Liver (tissue), 3 donors: ENCODE data around the gene CHD5.

Source experiments
- EGR1 ChIP-seq, 2 donors: IDR thresholded peaks; 2 replicates each; pipeline ENCODE4 v1.6.1; 2016 to 2018; ENCODE audit warnings: antibody characterized with exemption in 2 of 2, low read depth in 2 of 2
- GABPA ChIP-seq, 2 donors: IDR thresholded peaks in 1 of 2; conservative IDR thresholded peaks in 1 of 2; 2 replicates each; pipeline ENCODE4 v1.6.1; 2016; ENCODE audit warnings: antibody characterized with exemption in 2 of 2, mild to moderate bottlenecking in 1 of 2, moderate library complexity in 1 of 2
- HNF4A ChIP-seq, 2 donors: conservative IDR thresholded peaks; 2 replicates each; pipeline ENCODE4 v1.6.1; 2016; ENCODE audit warnings: antibody characterized with exemption in 2 of 2, mild to moderate bottlenecking in 2 of 2
- RAD21 ChIP-seq, 2 donors: IDR thresholded peaks; 2 replicates each; pipeline ENCODE4 v1.6.1; 2016; ENCODE audit warnings: antibody characterized with exemption in 2 of 2, mild to moderate bottlenecking in 2 of 2
- TAF1 ChIP-seq: conservative IDR thresholded peaks from 2 replicates; pipeline ENCODE4 v1.6.1; 2016; ENCODE audit warnings: antibody characterized with exemption, mild to moderate bottlenecking
- TF ChIP-seq, protein P1 (sequence below): IDR thresholded peaks from 2 replicates; pipeline ENCODE4 v1.6.1; 2016; ENCODE audit warnings: antibody characterized with exemption, mild to moderate bottlenecking
- TF ChIP-seq, protein P2 (sequence below): IDR thresholded peaks from 2 replicates; pipeline ENCODE4 v1.6.1; 2016; ENCODE audit warnings: antibody characterized with exemption
- TF ChIP-seq, protein P3 (sequence below): fragments of 150-350 bp; IDR thresholded peaks from 2 replicates; pipeline ENCODE4 v1.5.1; 2017; ENCODE audit warnings: improper control_type of control experiment, low read depth, low read length; ENCODE audit not compliant: missing input control
- TF ChIP-seq, protein P4 (sequence below): IDR thresholded peaks from 2 replicates; pipeline ENCODE4 v1.6.1; 2016; ENCODE audit warnings: antibody characterized with exemption
- TF ChIP-seq, protein P5 (sequence below): IDR thresholded peaks from 2 replicates; pipeline ENCODE4 v1.6.1; 2016; ENCODE audit warnings: antibody characterized with exemption
- donor health status: healthy.
- donor health status: healthy.

DNA sequence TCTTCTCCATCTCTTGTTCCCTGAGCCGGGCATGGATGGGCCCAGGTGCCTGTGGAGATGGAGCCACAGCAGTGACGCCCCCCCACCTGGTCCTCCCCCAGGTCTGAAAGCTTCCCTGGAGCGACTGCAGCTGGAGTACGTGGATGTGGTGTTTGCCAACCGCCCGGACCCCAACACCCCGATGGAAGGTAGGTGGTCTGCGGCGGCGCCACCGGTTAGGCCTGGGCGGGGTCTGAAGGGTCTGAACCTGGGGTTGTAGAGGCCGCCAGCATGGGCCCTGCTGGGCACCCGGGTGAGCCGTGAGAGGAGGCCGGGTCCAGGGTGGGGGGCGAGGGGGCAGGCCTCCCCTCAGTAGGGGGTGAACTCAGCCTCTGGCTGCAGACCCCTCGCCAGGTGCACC, 89.8 kb downstream of the CHD5 start:
- TF ChIP-seq, protein P1, sequence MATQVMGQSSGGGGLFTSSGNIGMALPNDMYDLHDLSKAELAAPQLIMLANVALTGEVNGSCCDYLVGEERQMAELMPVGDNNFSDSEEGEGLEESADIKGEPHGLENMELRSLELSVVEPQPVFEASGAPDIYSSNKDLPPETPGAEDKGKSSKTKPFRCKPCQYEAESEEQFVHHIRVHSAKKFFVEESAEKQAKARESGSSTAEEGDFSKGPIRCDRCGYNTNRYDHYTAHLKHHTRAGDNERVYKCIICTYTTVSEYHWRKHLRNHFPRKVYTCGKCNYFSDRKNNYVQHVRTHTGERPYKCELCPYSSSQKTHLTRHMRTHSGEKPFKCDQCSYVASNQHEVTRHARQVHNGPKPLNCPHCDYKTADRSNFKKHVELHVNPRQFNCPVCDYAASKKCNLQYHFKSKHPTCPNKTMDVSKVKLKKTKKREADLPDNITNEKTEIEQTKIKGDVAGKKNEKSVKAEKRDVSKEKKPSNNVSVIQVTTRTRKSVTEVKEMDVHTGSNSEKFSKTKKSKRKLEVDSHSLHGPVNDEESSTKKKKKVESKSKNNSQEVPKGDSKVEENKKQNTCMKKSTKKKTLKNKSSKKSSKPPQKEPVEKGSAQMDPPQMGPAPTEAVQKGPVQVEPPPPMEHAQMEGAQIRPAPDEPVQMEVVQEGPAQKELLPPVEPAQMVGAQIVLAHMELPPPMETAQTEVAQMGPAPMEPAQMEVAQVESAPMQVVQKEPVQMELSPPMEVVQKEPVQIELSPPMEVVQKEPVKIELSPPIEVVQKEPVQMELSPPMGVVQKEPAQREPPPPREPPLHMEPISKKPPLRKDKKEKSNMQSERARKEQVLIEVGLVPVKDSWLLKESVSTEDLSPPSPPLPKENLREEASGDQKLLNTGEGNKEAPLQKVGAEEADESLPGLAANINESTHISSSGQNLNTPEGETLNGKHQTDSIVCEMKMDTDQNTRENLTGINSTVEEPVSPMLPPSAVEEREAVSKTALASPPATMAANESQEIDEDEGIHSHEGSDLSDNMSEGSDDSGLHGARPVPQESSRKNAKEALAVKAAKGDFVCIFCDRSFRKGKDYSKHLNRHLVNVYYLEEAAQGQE, result no peak
- TF ChIP-seq, protein P2, sequence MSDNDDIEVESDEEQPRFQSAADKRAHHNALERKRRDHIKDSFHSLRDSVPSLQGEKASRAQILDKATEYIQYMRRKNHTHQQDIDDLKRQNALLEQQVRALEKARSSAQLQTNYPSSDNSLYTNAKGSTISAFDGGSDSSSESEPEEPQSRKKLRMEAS, result no peak
- TF ChIP-seq TAF1 (no peak), RAD21 (IDR thresholded peaks at IDR 0.05) (no peak), EGR1 (IDR thresholded peaks at IDR 0.05; ENCODE audit: low read depth in 2 of 2) (no peak), GABPA (IDR thresholded peaks at IDR 0.05 in 1 of 2, conservative IDR thresholded peaks at IDR 0.05 in 1 of 2) (no peak), HNF4A (conservative IDR thresholded peaks at IDR 0.05) (no peak)
- TF ChIP-seq, protein P3, sequence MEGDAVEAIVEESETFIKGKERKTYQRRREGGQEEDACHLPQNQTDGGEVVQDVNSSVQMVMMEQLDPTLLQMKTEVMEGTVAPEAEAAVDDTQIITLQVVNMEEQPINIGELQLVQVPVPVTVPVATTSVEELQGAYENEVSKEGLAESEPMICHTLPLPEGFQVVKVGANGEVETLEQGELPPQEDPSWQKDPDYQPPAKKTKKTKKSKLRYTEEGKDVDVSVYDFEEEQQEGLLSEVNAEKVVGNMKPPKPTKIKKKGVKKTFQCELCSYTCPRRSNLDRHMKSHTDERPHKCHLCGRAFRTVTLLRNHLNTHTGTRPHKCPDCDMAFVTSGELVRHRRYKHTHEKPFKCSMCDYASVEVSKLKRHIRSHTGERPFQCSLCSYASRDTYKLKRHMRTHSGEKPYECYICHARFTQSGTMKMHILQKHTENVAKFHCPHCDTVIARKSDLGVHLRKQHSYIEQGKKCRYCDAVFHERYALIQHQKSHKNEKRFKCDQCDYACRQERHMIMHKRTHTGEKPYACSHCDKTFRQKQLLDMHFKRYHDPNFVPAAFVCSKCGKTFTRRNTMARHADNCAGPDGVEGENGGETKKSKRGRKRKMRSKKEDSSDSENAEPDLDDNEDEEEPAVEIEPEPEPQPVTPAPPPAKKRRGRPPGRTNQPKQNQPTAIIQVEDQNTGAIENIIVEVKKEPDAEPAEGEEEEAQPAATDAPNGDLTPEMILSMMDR, result no peak
- TF ChIP-seq, protein P4, sequence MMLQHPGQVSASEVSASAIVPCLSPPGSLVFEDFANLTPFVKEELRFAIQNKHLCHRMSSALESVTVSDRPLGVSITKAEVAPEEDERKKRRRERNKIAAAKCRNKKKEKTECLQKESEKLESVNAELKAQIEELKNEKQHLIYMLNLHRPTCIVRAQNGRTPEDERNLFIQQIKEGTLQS, result no peak
- TF ChIP-seq, protein P5, sequence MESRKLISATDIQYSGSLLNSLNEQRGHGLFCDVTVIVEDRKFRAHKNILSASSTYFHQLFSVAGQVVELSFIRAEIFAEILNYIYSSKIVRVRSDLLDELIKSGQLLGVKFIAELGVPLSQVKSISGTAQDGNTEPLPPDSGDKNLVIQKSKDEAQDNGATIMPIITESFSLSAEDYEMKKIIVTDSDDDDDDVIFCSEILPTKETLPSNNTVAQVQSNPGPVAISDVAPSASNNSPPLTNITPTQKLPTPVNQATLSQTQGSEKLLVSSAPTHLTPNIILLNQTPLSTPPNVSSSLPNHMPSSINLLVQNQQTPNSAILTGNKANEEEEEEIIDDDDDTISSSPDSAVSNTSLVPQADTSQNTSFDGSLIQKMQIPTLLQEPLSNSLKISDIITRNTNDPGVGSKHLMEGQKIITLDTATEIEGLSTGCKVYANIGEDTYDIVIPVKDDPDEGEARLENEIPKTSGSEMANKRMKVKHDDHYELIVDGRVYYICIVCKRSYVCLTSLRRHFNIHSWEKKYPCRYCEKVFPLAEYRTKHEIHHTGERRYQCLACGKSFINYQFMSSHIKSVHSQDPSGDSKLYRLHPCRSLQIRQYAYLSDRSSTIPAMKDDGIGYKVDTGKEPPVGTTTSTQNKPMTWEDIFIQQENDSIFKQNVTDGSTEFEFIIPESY, result no peak
